ENCODE measurements around the gene ZNF778. TPM values are rescaled to one million over a fixed set of nuclear protein-coding genes. Genes with fewer than 3 reads are reported as not detected.
A peak's percentile ranks its signal among the peaks of the same experiment; 100 is the strongest.

Gene ZNF778
- total and polyA plus RNA-seq, 2 of the 13 experiments (the other 11 are each of a cell fraction or from before 2014, with no cell fraction given), result 3.8 to 7.2 TPM

DNA sequence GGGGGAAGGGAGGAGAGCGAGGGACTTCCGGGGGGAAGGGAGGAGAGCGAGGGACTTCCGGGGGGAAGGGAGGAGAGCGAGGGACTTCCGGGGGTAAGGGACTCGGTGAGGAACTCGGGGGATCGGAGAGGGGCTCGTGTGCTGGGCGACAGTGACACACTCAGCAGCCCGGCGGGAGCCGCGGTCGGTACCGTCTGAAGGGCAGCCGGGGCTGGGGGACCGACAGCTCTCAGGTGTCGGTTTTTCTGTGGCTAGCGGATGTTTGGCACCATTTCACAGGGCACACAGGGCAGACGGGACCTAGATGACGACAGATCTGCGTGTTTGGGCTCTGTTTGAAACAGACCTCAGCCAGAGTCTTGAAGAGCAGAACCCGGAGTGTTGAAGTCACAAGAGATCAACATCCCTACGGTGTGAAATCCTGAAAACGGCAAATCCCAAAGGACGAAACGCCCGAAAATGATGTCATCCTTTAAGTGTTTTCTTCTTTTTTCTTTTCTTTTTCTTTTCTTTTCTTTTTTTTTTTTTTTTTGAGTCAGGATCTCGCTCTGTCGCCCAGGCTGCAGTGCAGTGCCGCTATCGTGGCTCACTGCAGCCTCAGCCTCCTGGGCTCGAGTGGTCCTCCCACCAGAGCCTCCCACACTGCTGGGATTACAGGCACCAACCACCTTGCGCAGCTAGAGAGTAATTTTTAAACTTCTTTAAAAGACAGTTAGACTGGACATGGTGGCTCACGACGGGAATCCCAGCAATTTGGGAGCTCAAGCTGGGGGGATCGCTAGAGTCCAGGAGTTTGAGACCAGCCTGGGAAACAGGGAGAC lies 23.9 kb downstream of the ZNF778 start (continued):
- TF ChIP-seq MZF1 (CRISPR knock-in tag; IDR thresholded peaks at IDR 0.05; ENCODE audit: borderline replicate concordance) (peak; percentile 32; the same call in 1 of the 2 replicates), ZNF570 (CRISPR knock-in tag; IDR thresholded peaks at IDR 0.05; ENCODE audit: borderline replicate concordance) (no peak), TBX2 (CRISPR knock-in tag; IDR thresholded peaks at IDR 0.05; ENCODE audit: borderline replicate concordance) (peak; percentile 91), CREM (IDR thresholded peaks at IDR 0.05) (peak; percentile 84), CREM (CRISPR knock-in tag; IDR thresholded peaks at IDR 0.05) (no peak), ELF1 (CRISPR knock-in tag; IDR thresholded peaks at IDR 0.05) (peak; percentile 91), SIX4 (CRISPR knock-in tag; IDR thresholded peaks at IDR 0.05) (no peak), ZNF746 (CRISPR knock-in tag; IDR thresholded peaks at IDR 0.05) (peak; percentile 90), SNRNP70 (IDR thresholded peaks at IDR 0.05; ENCODE audit: low read depth, low read length) (no peak), ZNF7 (CRISPR knock-in tag; IDR thresholded peaks at IDR 0.05) (no peak), EZH2 (conservative IDR thresholded peaks at IDR 0.05; ENCODE audit: low read depth, low read length) (no peak), ETV5 (CRISPR knock-in tag; IDR thresholded peaks at IDR 0.05; ENCODE audit: borderline replicate concordance) (peak; percentile 93), ZEB1 (IDR thresholded peaks at IDR 0.05; ENCODE audit: insufficient replicate concordance, low read depth) (peak; percentile 34), MAZ (IDR thresholded peaks at IDR 0.05; ENCODE audit: borderline replicate concordance, low read depth, low read length) (peak; percentile 100; the same call in 1 of the 2 replicates), MAZ (CRISPR knock-in tag; IDR thresholded peaks at IDR 0.05; ENCODE audit: low read depth) (peak; percentile 100), HDAC2 (CRISPR knock-in tag; IDR thresholded peaks at IDR 0.05) (peak; percentile 52; the same call in 1 of the 2 replicates), ZNF589 (CRISPR knock-in tag; conservative IDR thresholded peaks at IDR 0.05) (no peak), ZNF367 (CRISPR knock-in tag; IDR thresholded peaks at IDR 0.05; ENCODE audit: borderline replicate concordance) (peak; percentile 79; the same call in 1 of the 2 replicates), EEA1 (CRISPR knock-in tag; IDR thresholded peaks at IDR 0.05; ENCODE audit: borderline replicate concordance) (0 out of 2 replicates have a peak, but pooled peaks have one; percentile 68), HMGA1 (CRISPR knock-in tag; conservative IDR thresholded peaks at IDR 0.05) (no peak)
- TF ChIP-seq, protein P1, sequence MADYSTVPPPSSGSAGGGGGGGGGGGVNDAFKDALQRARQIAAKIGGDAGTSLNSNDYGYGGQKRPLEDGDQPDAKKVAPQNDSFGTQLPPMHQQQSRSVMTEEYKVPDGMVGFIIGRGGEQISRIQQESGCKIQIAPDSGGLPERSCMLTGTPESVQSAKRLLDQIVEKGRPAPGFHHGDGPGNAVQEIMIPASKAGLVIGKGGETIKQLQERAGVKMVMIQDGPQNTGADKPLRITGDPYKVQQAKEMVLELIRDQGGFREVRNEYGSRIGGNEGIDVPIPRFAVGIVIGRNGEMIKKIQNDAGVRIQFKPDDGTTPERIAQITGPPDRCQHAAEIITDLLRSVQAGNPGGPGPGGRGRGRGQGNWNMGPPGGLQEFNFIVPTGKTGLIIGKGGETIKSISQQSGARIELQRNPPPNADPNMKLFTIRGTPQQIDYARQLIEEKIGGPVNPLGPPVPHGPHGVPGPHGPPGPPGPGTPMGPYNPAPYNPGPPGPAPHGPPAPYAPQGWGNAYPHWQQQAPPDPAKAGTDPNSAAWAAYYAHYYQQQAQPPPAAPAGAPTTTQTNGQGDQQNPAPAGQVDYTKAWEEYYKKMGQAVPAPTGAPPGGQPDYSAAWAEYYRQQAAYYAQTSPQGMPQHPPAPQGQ (CRISPR knock-in tag; IDR thresholded peaks at IDR 0.05; ENCODE audit: borderline replicate concordance), result no peak
- TF ChIP-seq, protein P2, sequence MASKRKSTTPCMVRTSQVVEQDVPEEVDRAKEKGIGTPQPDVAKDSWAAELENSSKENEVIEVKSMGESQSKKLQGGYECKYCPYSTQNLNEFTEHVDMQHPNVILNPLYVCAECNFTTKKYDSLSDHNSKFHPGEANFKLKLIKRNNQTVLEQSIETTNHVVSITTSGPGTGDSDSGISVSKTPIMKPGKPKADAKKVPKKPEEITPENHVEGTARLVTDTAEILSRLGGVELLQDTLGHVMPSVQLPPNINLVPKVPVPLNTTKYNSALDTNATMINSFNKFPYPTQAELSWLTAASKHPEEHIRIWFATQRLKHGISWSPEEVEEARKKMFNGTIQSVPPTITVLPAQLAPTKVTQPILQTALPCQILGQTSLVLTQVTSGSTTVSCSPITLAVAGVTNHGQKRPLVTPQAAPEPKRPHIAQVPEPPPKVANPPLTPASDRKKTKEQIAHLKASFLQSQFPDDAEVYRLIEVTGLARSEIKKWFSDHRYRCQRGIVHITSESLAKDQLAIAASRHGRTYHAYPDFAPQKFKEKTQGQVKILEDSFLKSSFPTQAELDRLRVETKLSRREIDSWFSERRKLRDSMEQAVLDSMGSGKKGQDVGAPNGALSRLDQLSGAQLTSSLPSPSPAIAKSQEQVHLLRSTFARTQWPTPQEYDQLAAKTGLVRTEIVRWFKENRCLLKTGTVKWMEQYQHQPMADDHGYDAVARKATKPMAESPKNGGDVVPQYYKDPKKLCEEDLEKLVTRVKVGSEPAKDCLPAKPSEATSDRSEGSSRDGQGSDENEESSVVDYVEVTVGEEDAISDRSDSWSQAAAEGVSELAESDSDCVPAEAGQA (IDR thresholded peaks at IDR 0.05; ENCODE audit: low read depth), result no peak; the same call in 1 of the 2 replicates
- TF ChIP-seq, protein P2 (CRISPR knock-in tag; IDR thresholded peaks at IDR 0.05; ENCODE audit: borderline replicate concordance), result peak; percentile 61; the same call in 1 of the 2 replicates

Measured in HepG2 (cell line).